GM19372 (cell line): ENCODE results near the gene TMED5.
"Not testable (repeated sequence)": the region's sequence is repeated elsewhere in the genome, so short reads cannot be mapped to it uniquely, and the experiment has no call there.

ENCODE experiments used
- ATAC-seq: cut with Tn5 transposase; IDR thresholded peaks from one replicate; pipeline ENCODE4 v1.9.1; 2021; ENCODE audit warnings: mild to moderate bottlenecking, low read depth, moderate library complexity; ENCODE audit not compliant: unreplicated experiment

Gene TMED5

GRCh38 chr1:93174638-93175037 is 5.6 kb downstream of the TMED5 start:
- ATAC-seq: not testable (repeated sequence)

GRCh38 chr1:93172778-93173177 is 7.4 kb downstream of the TMED5 start:
- ATAC-seq: no peak

- no peak for ATAC-seq
Measured at GRCh38 chr1:93171549-93172034, 8.6 kb downstream of the TMED5 start.

- ATAC-seq: not testable (repeated sequence)
Measured at GRCh38 chr1:93170141-93170678, 10.0 kb downstream of the TMED5 start.

- no peak for ATAC-seq
Measured at GRCh38 chr1:93167006-93167405, 13.2 kb downstream of the TMED5 start.

- not testable (repeated sequence) for ATAC-seq
Measured at GRCh38 chr1:93165895-93166294, 14.3 kb downstream of the TMED5 start.

- ATAC-seq: no peak
Measured at GRCh38 chr1:93164816-93165215, 15.4 kb downstream of the TMED5 start.

GRCh38 chr1:93163314-93163713 is 16.9 kb downstream of the TMED5 start:
- ATAC-seq: not testable (repeated sequence)

- ATAC-seq: no peak
Measured at GRCh38 chr1:93159337-93159736, 20.9 kb downstream of the TMED5 start.

- ATAC-seq: no peak
Measured at GRCh38 chr1:93155335-93155734, 24.9 kb downstream of the TMED5 start.

- ATAC-seq: no peak
Measured at GRCh38 chr1:93154898-93155297, 25.3 kb downstream of the TMED5 start.

- ATAC-seq: no peak
Measured at GRCh38 chr1:93152835-93153234, 27.4 kb downstream of the TMED5 start.

GRCh38 chr1:93151474-93151873 is 28.7 kb downstream of the TMED5 start:
- no peak for ATAC-seq

- no peak for ATAC-seq
Measured at GRCh38 chr1:93150729-93151128, 29.5 kb downstream of the TMED5 start.

GRCh38 chr1:93148001-93148400 is 32.2 kb downstream of the TMED5 start:
- ATAC-seq: no peak

- ATAC-seq: no peak
Measured at GRCh38 chr1:93143769-93144168, 36.4 kb downstream of the TMED5 start.

GRCh38 chr1:93143136-93143535 is 37.1 kb downstream of the TMED5 start:
- no peak for ATAC-seq

GRCh38 chr1:93142161-93142560 is 38.1 kb downstream of the TMED5 start:
- no peak for ATAC-seq

GRCh38 chr1:93140106-93140505 is 40.1 kb downstream of the TMED5 start:
- ATAC-seq: no peak

- ATAC-seq: no peak
Measured at GRCh38 chr1:93137604-93138292, 42.5 kb downstream of the TMED5 start.

- no peak for ATAC-seq
Measured at GRCh38 chr1:93136445-93136844, 43.8 kb downstream of the TMED5 start.

GRCh38 chr1:93132638-93133037 is 47.6 kb downstream of the TMED5 start:
- no peak for ATAC-seq
